Left lung (tissue), 10 donors: ENCODE measurements around the gene GNAL. TPM values are rescaled to one million over a fixed set of nuclear protein-coding genes. Genes with fewer than 3 reads are reported as not detected.

ENCODE experiments used
- ATAC-seq: fragments of 200-7000 bp; cut with Tn5 transposase; one replicate; pipeline ENCODE4 v1.9.1; 2020; ENCODE audit warnings: moderate library complexity
- DNase-seq, 4 donors: peaks; one replicate each; pipeline ENCODE4 v3.0.0-alpha.2; 2013 to 2020
- H3K27ac ChIP-seq, 2 donors: fragments of 200-600 bp; sonication (generic) in 1 of 2; one replicate each; pipeline versions ENCODE4 v1.5.0 to v1.8.0; 2020 to 2021
- H3K27me3 ChIP-seq, 2 donors: fragments of 200-600 bp; sonication (generic) in 1 of 2; one replicate each; pipeline versions ENCODE4 v1.5.0 to v1.8.0; 2020 to 2021
- H3K36me3 ChIP-seq, 2 donors: fragments of 200-600 bp; sonication (generic) in 1 of 2; one replicate each; pipeline versions ENCODE4 v1.5.0 to v1.8.0; 2020 to 2021
- H3K4me1 ChIP-seq, 2 donors: fragments of 200-600 bp; one replicate each; pipeline ENCODE4 v1.8.0; 2021
- H3K4me3 ChIP-seq, 2 donors: fragments of 200-600 bp; sonication (generic) in 1 of 2; one replicate each; pipeline versions ENCODE4 v1.5.0 to v1.8.0; 2020 to 2021; ENCODE audit warnings: mild to moderate bottlenecking in 1 of 2
- H3K9me3 ChIP-seq, 2 donors: fragments of 200-600 bp; sonication (generic) in 1 of 2; one replicate each; pipeline versions ENCODE4 v1.5.0 to v1.8.0; 2020 to 2021
- CTCF ChIP-seq, 2 donors: fragments of 200-600 bp; sonication (generic) in 1 of 2; IDR thresholded peaks; one replicate each; pipeline versions ENCODE4 v1.5.0 to v1.8.0; 2021; ENCODE audit warnings: antibody characterized with exemption in 2 of 2
- intact Hi-C, 2 donors: fragments of 100-400 bp; cut with DNase I; formaldehyde crosslinking; loops; one replicate each; pipeline versions ENCODE4 v1.11.2 to v1.14.2; 2022
- polyA plus RNA-seq, 6 donors: library from polyadenylated mRNA; unstranded; fragments of 120-200 nt; gene quantifications; one replicate each; pipeline ENCODE4 v1.2.1, GENCODE V29; 2013; ENCODE audit not compliant: insufficient read length in 6 of 6
- total RNA-seq, 2 donors: library from RNA; stranded (reverse); fragmentation: NEBNext Ultra II Directional; extraction: Animal tissue kit (Norgen Biotek cat#: 25700); gene quantifications; one replicate each; pipeline ENCODE4 v1.2.1, GENCODE V29; 2021
- donor health status: DM: no; HTN: yes; CAD: no.
- donor health status: DM: no; HTN: no; CAD: no.

The GNAL gene
- total and polyA plus RNA-seq, 8 donors = 1.8 to 5.7 (median 2.8) TPM

GRCh38 chr18:11754979-11755378 lies 65.9 kb downstream of the GNAL start:
- H3K4me1 ChIP-seq = peaks cover 0 to 18% of the 10 kb centered on the region in 2 donors
- TF ChIP-seq CTCF (IDR thresholded peaks at IDR 0.05) = no peak
- H3K4me3 ChIP-seq = no peak overlapping the region
- H3K27me3 ChIP-seq = peaks cover 29 to 50% of the 10 kb centered on the region in 2 donors
- intact Hi-C loops = no loop called here
- H3K36me3 ChIP-seq = no peaks in the 10 kb centered on the region
- ATAC-seq = no peak
- DNase-seq = no peak
- H3K9me3 ChIP-seq = no peaks in the 10 kb centered on the region
- no peak overlapping the region for H3K27ac ChIP-seq

- H3K36me3 ChIP-seq = no peaks in the 10 kb centered on the region
- DNase-seq (no peak), ATAC-seq (no peak)
- intact Hi-C loops = no loop called here
- no peaks in the 10 kb centered on the region for H3K9me3 ChIP-seq
- peaks cover 12 to 28% of the 10 kb centered on the region in 2 donors for H3K27me3 ChIP-seq
- no peak for TF ChIP-seq CTCF (IDR thresholded peaks at IDR 0.05)
- no peak overlapping the region for H3K27ac ChIP-seq
- H3K4me3 ChIP-seq = no peak overlapping the region
- H3K4me1 ChIP-seq = peaks cover 0 to 7% of the 10 kb centered on the region in 2 donors
These were observed 68.1 kb downstream of the GNAL start for GRCh38 chr18:11757084-11757590.

GRCh38 chr18:11759456-11759855 lies 70.4 kb downstream of the GNAL start:
- H3K27me3 ChIP-seq = peaks cover 0 to 5% of the 10 kb centered on the region in 2 donors
- no peaks in the 10 kb centered on the region for H3K36me3 ChIP-seq
- no peaks in the 10 kb centered on the region for H3K4me1 ChIP-seq
- TF ChIP-seq CTCF (IDR thresholded peaks at IDR 0.05) = no peak
- no peak for DNase-seq
- H3K9me3 ChIP-seq = no peaks in the 10 kb centered on the region
- H3K4me3 ChIP-seq = no peak overlapping the region
- no peak for ATAC-seq
- no peak overlapping the region for H3K27ac ChIP-seq
- intact Hi-C loops = no loop called here

- no peak for TF ChIP-seq CTCF (IDR thresholded peaks at IDR 0.05)
- H3K4me1 ChIP-seq = no peaks in the 10 kb centered on the region
- no peak overlapping the region for H3K4me3 ChIP-seq
- no peak for ATAC-seq
- H3K27me3 ChIP-seq = no peaks in the 10 kb centered on the region
- no peaks in the 10 kb centered on the region for H3K9me3 ChIP-seq
- H3K27ac ChIP-seq = no peak overlapping the region
- intact Hi-C loops = no loop called here
- no peaks in the 10 kb centered on the region for H3K36me3 ChIP-seq
- DNase-seq = no peak
These were observed 71.6 kb downstream of the GNAL start for GRCh38 chr18:11760498-11761167.

GRCh38 chr18:11761553-11761952 lies 72.5 kb downstream of the GNAL start:
- no peak for TF ChIP-seq CTCF (IDR thresholded peaks at IDR 0.05)
- no peaks in the 10 kb centered on the region for H3K36me3 ChIP-seq
- intact Hi-C loops = no loop called here

More at GRCh38 chr18:11761553-11761952, 72.5 kb downstream of the GNAL start:
- DNase-seq (no peak), ATAC-seq (no peak)
- Histone ChIP-seq H3K27me3 (no peaks in the 10 kb centered on the region), H3K4me1 (no peaks in the 10 kb centered on the region), H3K9me3 (no peaks in the 10 kb centered on the region), H3K4me3 (no peak overlapping the region), H3K27ac (no peak overlapping the region)
